Measurements from ENCODE around the gene TRIP4. TPM values are rescaled to one million over a fixed set of nuclear protein-coding genes. Genes with fewer than 3 reads are reported as not detected.

Gene TRIP4
- total and polyA plus RNA-seq, 2 of the 8 experiments (the other 6 are each of a cell fraction or from before 2014, with no cell fraction given) = 6.2 to 18.9 TPM

GRCh38 chr15:64430000-64430735 lies 42.5 kb downstream of the TRIP4 start:
- Histone ChIP-seq H3K9me3 (ENCODE audit: insufficient read depth in 2 of 2, low read depth in 1 of 2, low read length in 1 of 2) (no peaks in the 10 kb centered on the region), H3K36me3 (ENCODE audit: control insufficient read depth in 2 of 4, insufficient read depth in 4 of 4, low read length in 3 of 4) (no peaks in the 10 kb centered on the region; a peak in 3 of 8 replicates), H3K79me2 (ENCODE audit: control insufficient read depth in 1 of 2, insufficient read depth in 2 of 2, low read length in 2 of 2) (no peaks in the 10 kb centered on the region), H2BK12ac (ENCODE audit: low read depth, low read length) (no peak overlapping the region), H4K20me1 (replicated peaks in 1 of 2; ENCODE audit: control insufficient read depth in 1 of 2, insufficient read depth in 2 of 2, low read length in 2 of 2) (peaks cover 0 to 2% of the 10 kb centered on the region in 2 experiments), H2AK5ac (ENCODE audit: low read depth, low read length) (no peak overlapping the region), H3K23me2 (ENCODE audit: low read depth, low read length) (no peaks in the 10 kb centered on the region), H3K23ac (ENCODE audit: insufficient read length) (no peak overlapping the region), H2BK20ac (ENCODE audit: low read length) (no peak overlapping the region), H3K4ac (replicated peaks; ENCODE audit: insufficient read length, low read depth, low read length) (no peak overlapping the region), H3K27ac (ENCODE audit: low read depth, low read length) (no peak overlapping the region), H2AFZ (ENCODE audit: low read length) (no peak overlapping the region), H3K14ac (ENCODE audit: insufficient read length) (no peak overlapping the region), H3K9ac (replicated peaks in 1 of 4; ENCODE audit: extremely low read depth in 1 of 4, low read depth in 3 of 4, low read length in 3 of 4) (no peak overlapping the region; a peak in 1 of 7 replicates), H3K4me3 (ENCODE audit: extremely low read depth in 1 of 4, insufficient read depth in 2 of 4, low read depth in 3 of 4, low read length in 4 of 4) (0 out of 8 replicates have a peak overlapping the region, but pooled peaks of 1 of the 4 experiments have one; percentile 7), H3K79me1 (ENCODE audit: low read depth, low read length) (no peaks in the 10 kb centered on the region), H4K5ac (ENCODE audit: insufficient read length, low read depth, low read length) (no peak overlapping the region), H3K27me3 (replicated peaks in 1 of 4; ENCODE audit: control insufficient read depth in 3 of 4, extremely low read depth in 1 of 4, insufficient read depth in 3 of 4, low read length in 3 of 4) (no peaks in the 10 kb centered on the region; a peak in 2 of 7 replicates), H3K4me1 (replicated peaks in 1 of 4; ENCODE audit: control insufficient read depth in 3 of 4, insufficient read depth in 4 of 4, low read length in 3 of 4) (peaks cover 0 to 6% (median 2%) of the 10 kb centered on the region in 4 experiments; a peak in 3 of 7 replicates), H3K4me2 (ENCODE audit: insufficient read depth in 1 of 2, low read depth in 2 of 2, low read length in 2 of 2) (peak overlapping the region in 1 of 2 experiments; percentile 36; a peak in 1 of 4 replicates), H3K18ac (ENCODE audit: extremely low read depth, low read length) (no peak overlapping the region), H2BK5ac (ENCODE audit: low read depth, low read length) (no peak overlapping the region), H2BK15ac (ENCODE audit: low read length) (no peak overlapping the region), H2BK120ac (replicated peaks; ENCODE audit: low read depth, low read length) (no peak overlapping the region), H4K91ac (replicated peaks; ENCODE audit: insufficient read length, low read length) (no peak overlapping the region), H3K56ac (replicated peaks; ENCODE audit: insufficient read length, low read depth, low read length) (no peak overlapping the region), H4K8ac (ENCODE audit: extremely low read depth, insufficient read depth, low read length) (no peak overlapping the region)
- FAIRE-seq (peak; percentile 92), DNase-seq (ENCODE audit: low read depth in 1 of 2, low spot score in 2 of 2) (peak; percentile 52 to 69)
- WGBS, 2 experiments (ENCODE audit: extremely low coverage in 1 of 2, insufficient coverage in 1 of 2, insufficient read length in 1 of 2, insufficient replicate concordance in 2 of 2, low coverage in 1 of 2, low lambda C conversion rate in 2 of 2, missing lambda C conversion rate in 1 of 2) = 33% methylated on average over 3 of the region's 3 CpGs; no CpG with 5 or more reads in 1 of the 2 experiments
- ChIA-PET CTCF (ENCODE audit: partially characterized antibody) (interaction anchor here (0.5 to 1.2 kb wide), 9 partner anchors 9 to 288 kb away, joined by 3 to 4 read pairs (median 3); partner anchors contain the start of gene ZNF609), POLR2A (ENCODE audit: partially characterized antibody) (interaction anchor here (0.7 to 1.1 kb wide), 3 partner anchors 14 to 124 kb away, joined by 3 to 5 read pairs (median 3); no protein-coding TSS in a partner anchor)
- peak; percentile 53; the same call in 1 of the 2 replicates for TF ChIP-seq POLR2AphosphoS5 (IDR thresholded peaks at IDR 0.05; ENCODE audit: low read depth, low read length)
- no peak for TF ChIP-seq PHF8 (conservative IDR thresholded peaks at IDR 0.05; ENCODE audit: low read depth, low read length)
